Measurements from ENCODE around the gene WDFY1. TPM values are rescaled to one million over a fixed set of nuclear protein-coding genes. Genes with fewer than 3 reads are reported as not detected.

Gene WDFY1
- total and polyA plus RNA-seq, 9 of the 15 experiments (the other 6 are each of a cell fraction or from before 2014, with no cell fraction given) = 5.4 to 27.6 (median 17.5) TPM

DNA sequence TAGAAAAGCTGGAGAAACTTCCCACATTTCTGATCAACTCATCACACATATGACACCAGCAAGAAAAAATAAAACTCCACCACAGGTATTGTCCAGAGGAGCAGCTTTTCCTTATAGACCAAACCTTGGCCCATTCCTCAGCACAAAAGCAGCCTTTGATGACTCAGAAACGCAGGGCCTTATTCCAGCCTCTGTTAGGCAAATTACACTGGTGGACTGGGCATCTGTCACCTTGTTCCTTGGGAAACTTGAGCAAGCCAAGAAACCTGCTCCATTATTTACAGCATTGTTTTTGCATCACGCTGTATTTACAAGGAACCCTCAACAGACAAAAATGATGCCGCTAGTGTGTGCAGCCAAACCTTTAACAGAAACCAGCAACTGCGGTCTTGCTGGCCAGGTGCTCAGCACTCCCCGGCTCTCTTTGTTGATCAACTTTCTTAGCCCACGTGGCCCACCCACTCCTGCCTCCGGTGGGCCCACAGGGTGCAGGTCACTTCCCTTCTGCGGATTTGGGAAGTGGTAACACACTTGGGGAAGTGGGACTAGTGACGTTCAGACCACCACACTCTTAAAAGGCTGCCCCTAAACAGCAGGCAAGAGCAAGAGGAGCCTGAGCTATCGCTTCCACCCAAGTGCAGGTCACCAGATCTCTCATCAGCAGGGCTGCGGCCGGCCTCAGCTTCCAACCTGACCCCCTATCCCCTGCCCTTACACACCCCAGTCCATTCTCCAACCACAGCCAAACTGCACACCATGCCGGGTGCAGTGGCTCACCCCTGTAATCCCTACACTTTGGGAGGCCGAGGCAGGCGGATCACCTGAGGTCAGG lies 109.2 kb downstream of the WDFY1 start (continued):
- TF ChIP-seq, protein P1, sequence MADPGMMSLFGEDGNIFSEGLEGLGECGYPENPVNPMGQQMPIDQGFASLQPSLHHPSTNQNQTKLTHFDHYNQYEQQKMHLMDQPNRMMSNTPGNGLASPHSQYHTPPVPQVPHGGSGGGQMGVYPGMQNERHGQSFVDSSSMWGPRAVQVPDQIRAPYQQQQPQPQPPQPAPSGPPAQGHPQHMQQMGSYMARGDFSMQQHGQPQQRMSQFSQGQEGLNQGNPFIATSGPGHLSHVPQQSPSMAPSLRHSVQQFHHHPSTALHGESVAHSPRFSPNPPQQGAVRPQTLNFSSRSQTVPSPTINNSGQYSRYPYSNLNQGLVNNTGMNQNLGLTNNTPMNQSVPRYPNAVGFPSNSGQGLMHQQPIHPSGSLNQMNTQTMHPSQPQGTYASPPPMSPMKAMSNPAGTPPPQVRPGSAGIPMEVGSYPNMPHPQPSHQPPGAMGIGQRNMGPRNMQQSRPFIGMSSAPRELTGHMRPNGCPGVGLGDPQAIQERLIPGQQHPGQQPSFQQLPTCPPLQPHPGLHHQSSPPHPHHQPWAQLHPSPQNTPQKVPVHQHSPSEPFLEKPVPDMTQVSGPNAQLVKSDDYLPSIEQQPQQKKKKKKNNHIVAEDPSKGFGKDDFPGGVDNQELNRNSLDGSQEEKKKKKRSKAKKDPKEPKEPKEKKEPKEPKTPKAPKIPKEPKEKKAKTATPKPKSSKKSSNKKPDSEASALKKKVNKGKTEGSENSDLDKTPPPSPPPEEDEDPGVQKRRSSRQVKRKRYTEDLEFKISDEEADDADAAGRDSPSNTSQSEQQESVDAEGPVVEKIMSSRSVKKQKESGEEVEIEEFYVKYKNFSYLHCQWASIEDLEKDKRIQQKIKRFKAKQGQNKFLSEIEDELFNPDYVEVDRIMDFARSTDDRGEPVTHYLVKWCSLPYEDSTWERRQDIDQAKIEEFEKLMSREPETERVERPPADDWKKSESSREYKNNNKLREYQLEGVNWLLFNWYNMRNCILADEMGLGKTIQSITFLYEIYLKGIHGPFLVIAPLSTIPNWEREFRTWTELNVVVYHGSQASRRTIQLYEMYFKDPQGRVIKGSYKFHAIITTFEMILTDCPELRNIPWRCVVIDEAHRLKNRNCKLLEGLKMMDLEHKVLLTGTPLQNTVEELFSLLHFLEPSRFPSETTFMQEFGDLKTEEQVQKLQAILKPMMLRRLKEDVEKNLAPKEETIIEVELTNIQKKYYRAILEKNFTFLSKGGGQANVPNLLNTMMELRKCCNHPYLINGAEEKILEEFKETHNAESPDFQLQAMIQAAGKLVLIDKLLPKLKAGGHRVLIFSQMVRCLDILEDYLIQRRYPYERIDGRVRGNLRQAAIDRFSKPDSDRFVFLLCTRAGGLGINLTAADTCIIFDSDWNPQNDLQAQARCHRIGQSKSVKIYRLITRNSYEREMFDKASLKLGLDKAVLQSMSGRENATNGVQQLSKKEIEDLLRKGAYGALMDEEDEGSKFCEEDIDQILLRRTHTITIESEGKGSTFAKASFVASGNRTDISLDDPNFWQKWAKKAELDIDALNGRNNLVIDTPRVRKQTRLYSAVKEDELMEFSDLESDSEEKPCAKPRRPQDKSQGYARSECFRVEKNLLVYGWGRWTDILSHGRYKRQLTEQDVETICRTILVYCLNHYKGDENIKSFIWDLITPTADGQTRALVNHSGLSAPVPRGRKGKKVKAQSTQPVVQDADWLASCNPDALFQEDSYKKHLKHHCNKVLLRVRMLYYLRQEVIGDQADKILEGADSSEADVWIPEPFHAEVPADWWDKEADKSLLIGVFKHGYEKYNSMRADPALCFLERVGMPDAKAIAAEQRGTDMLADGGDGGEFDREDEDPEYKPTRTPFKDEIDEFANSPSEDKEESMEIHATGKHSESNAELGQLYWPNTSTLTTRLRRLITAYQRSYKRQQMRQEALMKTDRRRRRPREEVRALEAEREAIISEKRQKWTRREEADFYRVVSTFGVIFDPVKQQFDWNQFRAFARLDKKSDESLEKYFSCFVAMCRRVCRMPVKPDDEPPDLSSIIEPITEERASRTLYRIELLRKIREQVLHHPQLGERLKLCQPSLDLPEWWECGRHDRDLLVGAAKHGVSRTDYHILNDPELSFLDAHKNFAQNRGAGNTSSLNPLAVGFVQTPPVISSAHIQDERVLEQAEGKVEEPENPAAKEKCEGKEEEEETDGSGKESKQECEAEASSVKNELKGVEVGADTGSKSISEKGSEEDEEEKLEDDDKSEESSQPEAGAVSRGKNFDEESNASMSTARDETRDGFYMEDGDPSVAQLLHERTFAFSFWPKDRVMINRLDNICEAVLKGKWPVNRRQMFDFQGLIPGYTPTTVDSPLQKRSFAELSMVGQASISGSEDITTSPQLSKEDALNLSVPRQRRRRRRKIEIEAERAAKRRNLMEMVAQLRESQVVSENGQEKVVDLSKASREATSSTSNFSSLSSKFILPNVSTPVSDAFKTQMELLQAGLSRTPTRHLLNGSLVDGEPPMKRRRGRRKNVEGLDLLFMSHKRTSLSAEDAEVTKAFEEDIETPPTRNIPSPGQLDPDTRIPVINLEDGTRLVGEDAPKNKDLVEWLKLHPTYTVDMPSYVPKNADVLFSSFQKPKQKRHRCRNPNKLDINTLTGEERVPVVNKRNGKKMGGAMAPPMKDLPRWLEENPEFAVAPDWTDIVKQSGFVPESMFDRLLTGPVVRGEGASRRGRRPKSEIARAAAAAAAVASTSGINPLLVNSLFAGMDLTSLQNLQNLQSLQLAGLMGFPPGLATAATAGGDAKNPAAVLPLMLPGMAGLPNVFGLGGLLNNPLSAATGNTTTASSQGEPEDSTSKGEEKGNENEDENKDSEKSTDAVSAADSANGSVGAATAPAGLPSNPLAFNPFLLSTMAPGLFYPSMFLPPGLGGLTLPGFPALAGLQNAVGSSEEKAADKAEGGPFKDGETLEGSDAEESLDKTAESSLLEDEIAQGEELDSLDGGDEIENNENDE (IDR thresholded peaks at IDR 0.05; ENCODE audit: low read depth, low read length) = no peak
- TF ChIP-seq, protein P2, sequence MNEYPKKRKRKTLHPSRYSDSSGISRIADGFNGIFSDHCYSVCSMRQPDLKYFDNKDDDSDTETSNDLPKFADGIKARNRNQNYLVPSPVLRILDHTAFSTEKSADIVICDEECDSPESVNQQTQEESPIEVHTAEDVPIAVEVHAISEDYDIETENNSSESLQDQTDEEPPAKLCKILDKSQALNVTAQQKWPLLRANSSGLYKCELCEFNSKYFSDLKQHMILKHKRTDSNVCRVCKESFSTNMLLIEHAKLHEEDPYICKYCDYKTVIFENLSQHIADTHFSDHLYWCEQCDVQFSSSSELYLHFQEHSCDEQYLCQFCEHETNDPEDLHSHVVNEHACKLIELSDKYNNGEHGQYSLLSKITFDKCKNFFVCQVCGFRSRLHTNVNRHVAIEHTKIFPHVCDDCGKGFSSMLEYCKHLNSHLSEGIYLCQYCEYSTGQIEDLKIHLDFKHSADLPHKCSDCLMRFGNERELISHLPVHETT (CRISPR knock-in tag; conservative IDR thresholded peaks at IDR 0.05 in 1 of 2, IDR thresholded peaks at IDR 0.05 in 1 of 2) = no peak
- TF ChIP-seq SIN3B (IDR thresholded peaks at IDR 0.05; ENCODE audit: low read depth) (no peak), ZNF780A (CRISPR knock-in tag; IDR thresholded peaks at IDR 0.05) (no peak), ZNF23 (CRISPR knock-in tag; IDR thresholded peaks at IDR 0.05) (no peak)
- TF ChIP-seq, protein P3, sequence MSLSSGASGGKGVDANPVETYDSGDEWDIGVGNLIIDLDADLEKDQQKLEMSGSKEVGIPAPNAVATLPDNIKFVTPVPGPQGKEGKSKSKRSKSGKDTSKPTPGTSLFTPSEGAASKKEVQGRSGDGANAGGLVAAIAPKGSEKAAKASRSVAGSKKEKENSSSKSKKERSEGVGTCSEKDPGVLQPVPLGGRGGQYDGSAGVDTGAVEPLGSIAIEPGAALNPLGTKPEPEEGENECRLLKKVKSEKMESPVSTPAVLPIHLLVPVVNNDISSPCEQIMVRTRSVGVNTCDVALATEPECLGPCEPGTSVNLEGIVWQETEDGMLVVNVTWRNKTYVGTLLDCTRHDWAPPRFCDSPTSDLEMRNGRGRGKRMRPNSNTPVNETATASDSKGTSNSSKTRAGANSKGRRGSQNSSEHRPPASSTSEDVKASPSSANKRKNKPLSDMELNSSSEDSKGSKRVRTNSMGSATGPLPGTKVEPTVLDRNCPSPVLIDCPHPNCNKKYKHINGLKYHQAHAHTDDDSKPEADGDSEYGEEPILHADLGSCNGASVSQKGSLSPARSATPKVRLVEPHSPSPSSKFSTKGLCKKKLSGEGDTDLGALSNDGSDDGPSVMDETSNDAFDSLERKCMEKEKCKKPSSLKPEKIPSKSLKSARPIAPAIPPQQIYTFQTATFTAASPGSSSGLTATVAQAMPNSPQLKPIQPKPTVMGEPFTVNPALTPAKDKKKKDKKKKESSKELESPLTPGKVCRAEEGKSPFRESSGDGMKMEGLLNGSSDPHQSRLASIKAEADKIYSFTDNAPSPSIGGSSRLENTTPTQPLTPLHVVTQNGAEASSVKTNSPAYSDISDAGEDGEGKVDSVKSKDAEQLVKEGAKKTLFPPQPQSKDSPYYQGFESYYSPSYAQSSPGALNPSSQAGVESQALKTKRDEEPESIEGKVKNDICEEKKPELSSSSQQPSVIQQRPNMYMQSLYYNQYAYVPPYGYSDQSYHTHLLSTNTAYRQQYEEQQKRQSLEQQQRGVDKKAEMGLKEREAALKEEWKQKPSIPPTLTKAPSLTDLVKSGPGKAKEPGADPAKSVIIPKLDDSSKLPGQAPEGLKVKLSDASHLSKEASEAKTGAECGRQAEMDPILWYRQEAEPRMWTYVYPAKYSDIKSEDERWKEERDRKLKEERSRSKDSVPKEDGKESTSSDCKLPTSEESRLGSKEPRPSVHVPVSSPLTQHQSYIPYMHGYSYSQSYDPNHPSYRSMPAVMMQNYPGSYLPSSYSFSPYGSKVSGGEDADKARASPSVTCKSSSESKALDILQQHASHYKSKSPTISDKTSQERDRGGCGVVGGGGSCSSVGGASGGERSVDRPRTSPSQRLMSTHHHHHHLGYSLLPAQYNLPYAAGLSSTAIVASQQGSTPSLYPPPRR (CRISPR knock-in tag; IDR thresholded peaks at IDR 0.05; ENCODE audit: borderline replicate concordance) = no peak

Measured in K562 (cell line).